Heart left ventricle (tissue), 13 donors: ENCODE measurements around the gene AKR1C4.

ENCODE experiments used
- CTCF ChIP-seq, 12 donors: fragments of 200-600 bp; sonication (generic) in 4 of 12; IDR thresholded peaks; one replicate each; pipeline versions ENCODE4 v1.5.0 to v1.8.0; 2018 to 2022; ENCODE audit warnings: antibody characterized with exemption in 12 of 12, mild to moderate bottlenecking in 5 of 12
- POLR2A ChIP-seq, 2 donors: fragments of 450-650 bp; IDR thresholded peaks; one replicate each; pipeline ENCODE4 v1.6.1; 2017; ENCODE audit warnings: antibody characterized with exemption in 2 of 2, mild to moderate bottlenecking in 2 of 2, moderate library complexity in 2 of 2
- donor health status: ischemic (EF 13 %, LVEDD 7.1; RV severe dilation, severe dysfunction).
- donor health status: DM: no; HTN: yes; CAD: no.
- donor health status: DM: no; HTN: no; CAD: no.
- donor health status: ischemic (EF 25% LVEDD 6.9; RV normal size, moderate dysfunction).
- donor health status: ischemic (EF 25% LVEDD 5.7; RV mildly dilated, moderate dysfunction).
- donor health status: ischemic (EF 35%, LVEDD 5.7; RV mildly dilated, moderate dysfunction).
- donor health status: nonischemic (EF 11% LVEDD 7.7; RV severe dilation, severe dysfunction).
- donor health status: DM: yes; HTN: yes; CAD: no.
- donor health status: PGD.
- donor health status: ischemic (EF 29% LVEDD 5.4; RV normal size, mild dysfunction).
- donor health status: nonischemic (EF 23%, LVEDD 6.1; RV moderate dilation, normal function).

GRCh38 chr10:5219262-5219661, 22.6 kb downstream of the AKR1C4 start:
- TF ChIP-seq POLR2A (IDR thresholded peaks at IDR 0.05) (no peak), CTCF (IDR thresholded peaks at IDR 0.05) (no peak)
